HG03457 (cell line): ENCODE measurements around the gene ZNF283.

Source experiments
- ATAC-seq: cut with Tn5 transposase; IDR thresholded peaks from one replicate; pipeline ENCODE4 v1.9.1; 2021; ENCODE audit warnings: moderate number of reproducible peaks; ENCODE audit not compliant: unreplicated experiment

The ZNF283 gene

GRCh38 chr19:43826787-43827754, at the start of gene ZNF283:
Gene ZNF283 (plus strand): TSS chr19:43827321. CDS start chr19:43833505, 6,184 bp downstream.
- ATAC-seq = no peak

GRCh38 chr19:43778651-43779050, 48.5 kb upstream of the ZNF283 start:
- ATAC-seq = no peak

DNA sequence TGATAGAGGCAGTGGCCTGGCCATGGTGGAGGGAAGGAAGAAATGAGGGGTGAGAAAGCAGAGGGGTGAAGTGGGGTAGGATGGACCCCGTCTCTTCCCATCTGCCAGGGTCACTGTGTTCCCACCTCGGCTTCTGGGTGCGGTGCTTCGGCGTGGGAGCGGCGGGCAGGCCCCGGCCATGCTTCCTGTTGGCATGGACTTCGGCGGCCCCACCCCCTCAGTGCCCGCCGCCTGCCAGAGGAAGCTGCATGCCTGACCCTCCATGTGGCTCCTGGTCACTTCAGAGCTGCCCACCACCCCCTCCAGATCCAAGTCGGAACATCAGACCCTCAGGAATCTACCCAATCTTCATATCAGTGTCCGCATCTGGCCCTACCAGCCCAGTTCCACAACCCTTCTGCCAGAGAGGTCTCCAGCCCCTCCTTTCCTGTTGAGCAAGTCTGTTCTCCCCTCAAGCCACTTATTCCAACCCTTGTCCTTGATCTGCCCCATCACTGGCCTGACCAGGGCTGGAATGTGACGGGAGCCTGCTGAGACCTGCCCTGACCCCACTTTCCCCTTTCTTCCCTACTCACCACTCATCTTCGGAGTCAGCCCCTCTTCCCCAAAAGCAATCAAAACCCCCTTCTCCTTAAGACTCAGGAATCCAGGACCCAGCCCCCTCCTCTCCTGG, 47.8 kb upstream of the ZNF283 start:
- ATAC-seq = no peak

DNA sequence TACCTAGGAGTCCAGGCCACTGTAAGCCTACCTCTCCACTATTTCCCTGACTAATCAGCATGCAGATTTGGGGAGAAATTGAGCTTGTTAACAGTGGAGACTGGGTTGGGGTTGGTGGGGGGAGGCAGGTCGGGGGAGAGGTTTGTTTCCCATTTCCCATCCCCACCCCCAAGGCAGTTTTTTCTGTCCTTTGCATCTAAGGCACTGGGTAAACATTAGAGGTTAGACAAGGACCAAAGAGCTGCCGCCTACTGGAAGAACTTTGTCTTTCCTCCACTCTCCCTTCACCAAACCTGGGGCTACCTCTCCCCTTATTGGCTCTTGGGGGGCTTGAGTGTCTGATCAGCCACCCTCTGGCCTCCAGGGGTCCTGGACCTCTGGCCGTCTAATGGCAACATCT, 47.3 kb upstream of the ZNF283 start:
- ATAC-seq = no peak

DNA sequence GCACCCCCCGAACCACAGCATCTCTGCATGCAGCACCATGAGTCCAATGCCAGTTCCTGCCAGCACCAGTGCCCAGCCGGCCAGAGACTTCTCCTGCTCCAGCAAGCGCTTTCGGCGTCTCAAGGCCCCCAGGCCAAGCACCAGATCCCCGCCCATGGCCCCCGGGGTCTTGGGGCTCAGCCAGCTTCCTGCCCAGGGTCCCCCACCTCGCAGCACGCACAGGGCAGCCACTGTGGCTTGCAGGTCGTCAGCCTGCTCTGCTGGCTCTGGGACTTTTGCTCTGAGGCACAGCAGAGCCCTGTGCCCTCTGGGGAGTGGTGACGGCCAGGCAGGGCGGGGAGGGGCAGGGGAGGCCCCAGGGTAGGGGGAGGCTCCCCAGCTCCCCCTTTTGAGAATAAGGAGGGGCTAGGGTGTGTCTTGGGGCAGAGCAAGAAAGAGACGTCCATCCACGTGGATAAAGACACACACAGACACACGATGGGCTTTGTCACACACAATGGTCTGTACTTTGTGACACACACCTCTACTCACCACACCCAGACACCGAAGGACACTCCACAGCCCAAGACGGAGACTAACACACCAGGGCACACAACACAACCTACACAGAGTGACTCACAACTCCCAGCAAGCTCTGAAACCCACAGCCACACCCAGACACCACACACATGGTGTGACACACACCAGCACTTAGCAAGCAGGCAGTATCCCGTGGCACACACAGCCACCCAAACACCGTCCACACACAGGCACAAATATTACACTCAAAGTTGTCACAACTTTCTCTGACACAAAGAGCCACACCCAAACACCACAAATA, 46.2 kb upstream of the ZNF283 start, which contains the start of gene KCNN4:
KCNN4 (minus strand) TSS at position 268 of the 820 bp plus-strand sequence; CDS start at position 156, 112 bp downstream.
- no peak for ATAC-seq

DNA sequence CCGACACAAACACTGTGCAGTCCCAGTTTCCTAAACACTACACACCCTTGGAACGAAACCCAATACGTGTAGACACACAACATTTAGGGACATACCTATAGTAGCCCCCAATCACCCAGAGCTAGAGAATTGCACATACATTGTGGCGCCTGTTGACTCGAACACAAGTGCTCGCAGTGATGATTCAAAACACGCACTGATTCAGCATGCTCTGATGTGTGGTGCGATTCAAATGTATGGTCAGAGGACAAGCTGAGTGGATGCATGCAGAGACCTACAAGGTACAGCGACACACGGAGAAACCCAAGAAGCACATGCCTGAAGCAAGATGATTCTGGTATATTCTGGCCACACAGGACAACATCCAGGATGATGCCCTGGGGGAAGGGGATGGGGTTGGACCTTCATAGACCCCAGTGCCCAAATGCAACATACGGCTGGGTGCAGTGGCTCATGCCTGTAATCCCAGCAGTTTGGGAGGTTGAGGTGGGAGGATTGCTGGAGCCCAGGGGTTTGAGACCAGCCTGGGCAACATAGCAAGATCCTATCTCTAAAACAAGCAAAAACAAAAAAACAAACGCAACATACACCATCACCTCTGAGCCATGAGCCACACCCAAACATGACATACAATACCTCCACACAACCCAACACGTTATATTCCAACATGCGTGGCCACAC, 45.4 kb upstream of the ZNF283 start:
- no peak for ATAC-seq

DNA sequence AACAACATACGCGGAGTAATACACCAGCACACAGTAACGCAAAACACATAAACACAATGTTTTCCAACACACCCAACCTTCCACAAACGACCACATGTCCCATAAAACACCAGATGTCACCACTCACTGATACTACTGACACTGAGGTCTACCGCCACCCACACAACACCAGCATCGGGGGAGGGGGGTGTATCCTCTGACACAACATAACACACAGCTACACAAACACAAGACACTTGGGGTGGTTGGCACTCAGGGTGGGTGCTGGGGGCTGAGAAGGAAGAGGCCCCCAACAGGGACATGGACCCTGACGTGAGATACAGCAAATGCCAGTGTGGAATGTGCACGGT, 44.8 kb upstream of the ZNF283 start:
- ATAC-seq = no peak

- ATAC-seq = no peak
Measured at GRCh38 chr19:43782689-43783231, 44.4 kb upstream of the ZNF283 start.

- ATAC-seq = no peak
Measured at GRCh38 chr19:43783636-43784035, 43.5 kb upstream of the ZNF283 start.

DNA sequence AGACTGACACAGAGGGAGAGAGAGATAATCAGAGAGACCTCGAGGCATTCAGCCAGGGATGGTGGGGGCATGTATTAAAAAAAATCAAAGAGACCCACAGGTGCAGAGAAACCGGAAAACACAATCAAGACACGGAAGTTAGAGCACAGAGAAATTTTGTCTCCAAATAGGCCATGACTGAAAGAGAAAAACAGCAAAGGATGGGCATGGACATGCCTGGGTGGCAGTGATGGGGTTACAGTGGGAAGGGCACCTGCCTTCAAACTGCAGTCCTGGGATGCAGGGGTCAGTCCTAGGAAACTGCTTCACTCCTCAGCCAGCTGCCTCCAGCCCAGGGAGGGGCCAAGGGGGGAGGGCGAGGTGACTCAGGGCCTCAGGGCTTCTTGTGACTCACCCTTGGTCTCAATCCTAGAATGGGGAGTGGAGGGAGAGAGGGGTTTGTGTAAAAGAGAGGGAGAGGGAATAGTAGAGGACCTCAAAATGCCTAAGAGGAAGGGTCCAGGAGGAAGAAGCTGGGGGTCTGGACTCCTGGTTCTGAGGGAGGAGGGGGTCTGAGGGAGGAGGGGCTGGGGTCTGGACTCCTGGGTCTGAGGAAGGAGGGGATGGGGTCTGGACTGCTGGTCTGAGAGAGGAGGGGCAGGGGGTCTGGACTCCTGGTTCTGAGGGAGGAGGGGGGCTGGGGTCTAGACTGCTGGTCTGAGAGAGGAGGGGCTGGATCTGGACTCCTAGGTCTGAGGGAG, 42.7 kb upstream of the ZNF283 start:
- no peak for ATAC-seq

DNA sequence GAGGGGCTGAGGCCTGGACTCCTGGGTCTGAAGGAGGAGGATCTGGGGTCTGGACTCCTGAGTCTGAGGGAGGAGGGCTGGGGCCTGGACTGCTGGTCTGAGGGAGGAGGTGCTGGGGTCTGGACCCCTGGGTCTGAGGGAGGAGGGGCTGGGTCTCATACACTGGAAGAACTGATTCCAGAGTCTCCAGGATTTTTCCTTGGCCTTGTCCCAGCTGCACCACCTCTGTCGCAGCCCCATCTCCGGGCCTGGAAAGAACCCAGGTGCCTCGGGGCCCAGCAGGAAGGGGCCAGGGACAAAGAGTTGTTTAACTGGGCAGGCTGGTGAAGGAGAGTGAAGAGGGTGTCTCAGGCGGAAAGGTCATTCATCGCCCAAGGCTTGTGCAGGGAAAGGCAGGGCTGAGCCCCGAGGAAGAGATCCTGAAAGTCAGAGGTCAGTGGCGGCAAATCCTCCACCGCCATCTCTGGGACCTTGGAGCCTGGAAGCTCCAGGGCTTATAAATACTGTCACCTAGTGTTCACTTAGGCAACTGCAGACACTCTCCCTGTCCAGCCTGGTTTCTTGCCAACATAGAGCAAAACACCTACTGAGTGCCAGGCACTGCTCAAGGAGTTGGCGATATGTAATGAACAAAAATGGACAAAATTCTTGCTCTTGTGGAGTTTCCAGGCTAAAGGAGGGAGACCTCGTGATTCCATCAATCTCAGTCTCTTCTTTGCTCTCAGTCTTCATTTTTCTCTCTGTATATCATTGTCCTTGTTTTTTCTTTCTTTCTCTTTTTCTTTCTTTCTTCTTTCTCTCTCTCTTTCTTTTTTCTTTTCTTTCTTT, 41.9 kb upstream of the ZNF283 start:
- no peak for ATAC-seq

DNA sequence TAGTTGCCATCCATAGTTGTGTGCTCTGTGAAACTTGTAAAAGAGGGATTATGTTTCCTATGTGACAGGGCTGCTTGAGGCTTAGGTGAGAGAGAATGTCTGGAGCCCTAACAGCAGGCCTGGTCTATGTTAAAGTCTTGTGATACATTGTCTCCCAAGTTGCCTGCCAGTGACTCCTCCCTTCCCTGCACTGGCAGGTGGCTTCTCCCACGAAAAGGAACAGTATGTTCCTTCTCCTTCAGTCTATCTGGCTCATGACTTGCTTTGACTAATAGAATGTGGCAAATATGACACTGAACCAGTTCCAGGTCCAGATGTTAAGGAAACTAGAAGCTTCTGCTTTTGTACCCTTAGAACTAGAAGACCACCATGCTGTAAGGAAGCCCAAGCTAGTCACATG, 40.5 kb upstream of the ZNF283 start:
- no peak for ATAC-seq

GRCh38 chr19:43789029-43789428, 38.1 kb upstream of the ZNF283 start:
- ATAC-seq = no peak

DNA sequence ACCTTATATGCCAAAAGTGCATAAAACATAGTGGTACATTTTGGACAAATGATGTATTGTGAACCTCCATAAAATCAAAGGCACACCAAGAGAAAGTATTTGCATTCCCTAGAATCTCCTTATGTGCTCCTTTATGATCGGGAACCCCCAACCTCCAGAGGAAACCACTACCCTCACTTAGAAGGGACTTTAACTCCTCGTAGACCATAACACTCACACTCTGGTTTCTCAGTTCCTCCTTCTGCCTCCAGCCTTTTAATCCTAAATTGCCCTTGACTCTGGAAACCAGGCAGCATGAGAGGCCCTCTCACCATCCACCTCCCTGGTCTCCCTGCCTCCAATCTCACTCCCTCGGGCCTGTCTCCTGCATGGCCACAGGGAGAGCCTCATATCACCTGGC, 36.5 kb upstream of the ZNF283 start:
- no peak for ATAC-seq

DNA sequence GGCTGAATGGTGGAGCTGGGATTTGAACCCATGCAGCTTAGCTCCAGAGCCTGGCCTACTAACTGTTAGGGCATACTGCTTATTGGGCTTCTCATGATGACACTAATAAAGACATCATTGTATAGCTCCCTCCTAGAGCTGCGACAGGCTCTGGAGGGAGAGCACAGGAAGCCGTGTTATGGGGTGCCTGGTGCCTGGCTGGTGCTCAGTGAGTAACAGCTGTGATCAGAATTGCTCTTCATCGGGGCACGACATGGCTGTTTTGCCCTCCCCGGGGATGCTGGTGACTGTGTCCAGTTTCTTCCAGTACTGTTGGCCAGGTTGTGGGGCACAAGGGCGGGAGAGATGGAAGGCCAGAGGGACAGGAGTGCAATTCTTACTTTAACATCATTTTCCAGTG, 30.0 kb upstream of the ZNF283 start:
- ATAC-seq = no peak

GRCh38 chr19:43797556-43797955, 29.6 kb upstream of the ZNF283 start:
- no peak for ATAC-seq

GRCh38 chr19:43798026-43798545, 29.0 kb upstream of the ZNF283 start:
- no peak for ATAC-seq

- no peak for ATAC-seq
Measured at GRCh38 chr19:43798546-43799409, 28.3 kb upstream of the ZNF283 start.
